Tibial artery (tissue), 4 donors: ENCODE results near the gene REG4.

Experiments used
- DNase-seq, 2 donors: peaks; one replicate each; pipeline ENCODE4 v3.0.0-alpha.2; 2019
- H3K27ac ChIP-seq, 2 donors: fragments of 200-600 bp; sonication (generic) in 1 of 2; 1 replicate in 1 of 2; 2 replicates in 1 of 2; pipeline ENCODE4 v1.5.1; 2018 to 2019; ENCODE audit warnings: mild to moderate bottlenecking in 1 of 2
- H3K27me3 ChIP-seq, 2 donors: fragments of 200-600 bp; sonication (generic) in 1 of 2; one replicate each; pipeline versions ENCODE4 v1.5.1 to v1.6.0; 2016 to 2019
- H3K36me3 ChIP-seq, 3 donors: fragments of 200-600 bp; sonication (generic) in 2 of 3; one replicate each; pipeline ENCODE4 v1.5.1; 2016 to 2019; ENCODE audit warnings: mild to moderate bottlenecking in 2 of 3
- H3K4me1 ChIP-seq, 4 donors: fragments of 200-600 bp; sonication (generic) in 2 of 4; 1 replicate in 3 of 4; 2 replicates in 1 of 4; pipeline ENCODE4 v1.5.1; 2016 to 2019
- H3K4me3 ChIP-seq, 2 donors: fragments of 200-600 bp; sonication (generic) in 1 of 2; 1 replicate in 1 of 2; 2 replicates in 1 of 2; pipeline ENCODE4 v1.5.1; 2018 to 2019; ENCODE audit warnings: mild to moderate bottlenecking in 2 of 2
- H3K9me3 ChIP-seq, 3 donors: fragments of 200-600 bp; sonication (generic) in 1 of 3; one replicate each; pipeline ENCODE4 v1.5.1; 2016 to 2019
- CTCF ChIP-seq, 2 experiments: fragments of 200-600 bp in 1 of 2; fragments of 450-650 bp in 1 of 2; IDR thresholded peaks; one replicate each; pipeline ENCODE4 v1.5.1; 2017 to 2019; ENCODE audit warnings: antibody characterized with exemption in 2 of 2, mild to moderate bottlenecking in 1 of 2, moderate library complexity in 1 of 2
- intact Hi-C: fragments of 100-400 bp; cut with DNase I; formaldehyde crosslinking; loops from one replicate; pipeline ENCODE4 v1.15.0; 2023; ENCODE audit warnings: low total_unique reads

REG4 gene

GRCh38 chr1:119797162-119797561 is 14.1 kb downstream of the REG4 start:
- H3K4me1 ChIP-seq = peaks cover 0 to 9% (median 0%) of the 10 kb centered on the region in 4 donors
- no peaks in the 10 kb centered on the region for H3K9me3 ChIP-seq
- intact Hi-C loops = no loop called here
- no peaks in the 10 kb centered on the region for H3K27me3 ChIP-seq
- TF ChIP-seq CTCF (IDR thresholded peaks at IDR 0.05) = no peak
- no peaks in the 10 kb centered on the region for H3K36me3 ChIP-seq
- H3K27ac ChIP-seq = no peak overlapping the region
- DNase-seq = no peak
- H3K4me3 ChIP-seq = no peak overlapping the region

DNA sequence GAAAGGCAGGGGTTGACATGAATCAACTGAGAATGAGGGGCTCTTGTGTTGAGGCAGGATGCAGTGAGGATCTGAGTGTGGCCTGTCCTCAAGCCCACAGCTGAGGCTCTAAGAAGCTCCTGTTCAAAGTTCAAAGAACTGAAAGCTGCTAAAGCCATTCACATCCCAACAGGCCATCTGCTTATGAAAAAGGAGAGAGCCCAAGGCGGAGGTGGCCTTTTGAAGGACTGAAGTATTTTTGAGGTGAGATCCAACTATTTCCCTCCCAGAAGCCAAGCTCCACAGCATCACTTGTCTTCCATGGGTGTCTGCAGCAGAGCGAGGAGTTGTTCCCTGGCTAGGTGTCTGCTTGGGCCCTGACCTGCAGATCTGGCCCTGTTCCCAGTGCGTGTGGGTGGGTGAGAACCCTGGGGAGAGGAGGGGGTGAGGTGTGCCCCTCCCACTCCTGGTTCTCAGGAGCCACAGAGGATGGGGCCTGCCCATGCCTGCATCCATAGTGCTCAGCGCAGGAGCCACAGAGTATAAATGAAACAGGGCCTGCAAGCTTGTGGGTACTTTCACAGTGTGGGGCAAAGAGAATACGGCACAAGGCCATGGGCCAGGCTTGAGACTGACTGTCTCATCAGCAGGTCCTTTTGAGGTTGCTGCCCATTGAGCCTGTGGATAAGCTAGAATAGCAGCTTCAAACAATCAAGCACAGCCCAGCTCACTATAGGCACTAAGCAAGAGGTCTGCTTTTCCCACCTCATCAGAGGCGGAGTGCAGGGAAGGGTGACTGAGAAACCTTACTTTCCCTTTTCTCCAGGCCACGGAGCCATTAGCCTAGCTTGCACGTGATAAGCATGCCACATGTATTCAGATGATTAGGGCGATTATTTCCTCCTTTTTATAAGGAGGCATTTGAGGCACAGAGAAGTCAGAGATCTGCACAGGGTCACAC is 15.7 kb downstream of the REG4 start:
- intact Hi-C loops = no loop called here
- H3K27ac ChIP-seq = no peak overlapping the region
- no peak for DNase-seq
- H3K4me3 ChIP-seq = no peak overlapping the region
- no peaks in the 10 kb centered on the region for H3K36me3 ChIP-seq
- H3K27me3 ChIP-seq = peaks cover 0 to 5% of the 10 kb centered on the region in 2 donors
- no peaks in the 10 kb centered on the region for H3K9me3 ChIP-seq
- no peak for TF ChIP-seq CTCF (IDR thresholded peaks at IDR 0.05)
- peaks cover 0 to 9% (median 0%) of the 10 kb centered on the region in 4 donors for H3K4me1 ChIP-seq

GRCh38 chr1:119794876-119795240 is 16.4 kb downstream of the REG4 start:
- H3K4me1 ChIP-seq = peaks cover 0 to 9% (median 0%) of the 10 kb centered on the region in 4 donors
- no peak overlapping the region for H3K27ac ChIP-seq
- no peak overlapping the region for H3K4me3 ChIP-seq
- H3K9me3 ChIP-seq = no peaks in the 10 kb centered on the region
- peaks cover 0 to 5% of the 10 kb centered on the region in 2 donors for H3K27me3 ChIP-seq
- intact Hi-C loops = no loop called here
- no peak for DNase-seq
- no peak for TF ChIP-seq CTCF (IDR thresholded peaks at IDR 0.05)
- H3K36me3 ChIP-seq = no peaks in the 10 kb centered on the region

DNA sequence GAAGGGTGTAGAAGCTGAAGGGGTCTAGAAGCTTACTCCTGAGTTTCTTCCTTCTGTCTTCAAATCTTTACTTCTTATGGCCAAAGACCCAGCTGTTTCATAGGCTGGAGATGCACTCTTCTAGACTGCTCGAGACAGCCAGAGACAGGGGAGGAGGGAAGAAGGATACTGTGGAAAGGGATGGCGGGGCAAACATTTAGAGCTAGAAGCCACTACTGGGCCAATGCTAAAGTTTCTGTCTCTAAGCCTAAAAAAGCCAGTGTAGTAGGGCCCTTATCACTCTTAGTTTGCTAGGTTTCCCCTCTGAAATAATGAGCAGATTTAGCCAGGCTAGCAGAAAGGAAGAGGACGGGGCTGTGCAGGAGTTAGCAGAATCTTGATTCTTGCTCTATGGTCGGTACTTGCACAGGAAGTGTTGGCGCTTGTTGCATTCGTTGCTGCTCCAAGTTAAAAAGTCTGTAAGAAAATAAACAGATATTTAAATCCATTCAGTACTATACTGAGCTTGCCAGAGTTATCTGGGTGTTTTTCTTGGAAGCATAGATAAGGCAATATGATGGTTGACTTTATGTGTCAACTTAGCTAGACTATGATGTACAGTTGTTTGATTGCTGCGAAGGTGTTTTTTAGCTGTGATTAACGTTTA is 16.9 kb downstream of the REG4 start:
- Histone ChIP-seq H3K9me3 (no peaks in the 10 kb centered on the region), H3K27me3 (peaks cover 0 to 5% of the 10 kb centered on the region in 2 donors), H3K4me1 (peaks cover 0 to 9% (median 0%) of the 10 kb centered on the region in 4 donors), H3K36me3 (no peaks in the 10 kb centered on the region), H3K4me3 (no peak overlapping the region), H3K27ac (no peak overlapping the region)
- intact Hi-C loops = no loop called here
- DNase-seq = no peak
- no peak for TF ChIP-seq CTCF (IDR thresholded peaks at IDR 0.05)

DNA sequence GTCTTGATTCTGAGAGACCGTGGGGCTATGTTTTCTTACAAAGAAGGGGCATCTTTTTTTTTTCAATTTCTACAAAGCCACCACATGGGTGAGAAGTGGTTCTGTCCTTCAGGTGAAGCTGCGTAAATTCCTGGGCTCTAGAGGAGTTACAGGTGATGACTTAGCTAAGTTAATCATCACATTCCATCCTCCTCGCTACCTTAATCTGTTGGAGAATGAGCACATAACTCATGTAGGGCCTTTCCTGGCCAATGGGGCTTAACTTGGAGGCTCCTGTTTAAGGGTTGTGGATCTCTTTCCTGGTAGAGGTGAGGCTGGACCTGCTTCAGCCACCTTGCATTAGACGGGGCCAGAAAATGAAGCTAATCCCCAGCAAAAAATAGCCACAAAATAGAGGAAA is 19.9 kb downstream of the REG4 start:
- no peak overlapping the region for H3K4me3 ChIP-seq
- H3K9me3 ChIP-seq = no peaks in the 10 kb centered on the region
- intact Hi-C loops = no loop called here
- TF ChIP-seq CTCF (IDR thresholded peaks at IDR 0.05) = no peak
- peaks cover 0 to 5% of the 10 kb centered on the region in 2 donors for H3K27me3 ChIP-seq
- no peak overlapping the region for H3K27ac ChIP-seq
- H3K36me3 ChIP-seq = no peaks in the 10 kb centered on the region
- H3K4me1 ChIP-seq = peaks cover 0 to 9% (median 0%) of the 10 kb centered on the region in 4 donors
- DNase-seq = no peak
